Skin of body (tissue), 2 donors: ENCODE results near the gene STXBP6. TPM values are rescaled to one million over a fixed set of nuclear protein-coding genes. Genes with fewer than 3 reads are reported as not detected.
A peak's percentile ranks its signal among the peaks of the same experiment; 100 is the strongest.

Experiments used
- DNase-seq: peaks from one replicate; lab custom pipeline; 2025; lab: John Stamatoyannopoulos, UW
- total RNA-seq: library from RNA; depleted of rRNA; stranded (reverse); fragments of >200 nt; gene quantifications from one replicate; pipeline ENCODE4 v1.2.3, GENCODE V29; 2014

STXBP6 gene
- total RNA-seq, 1 donor from 2014 or later: 7.6 TPM

DNA sequence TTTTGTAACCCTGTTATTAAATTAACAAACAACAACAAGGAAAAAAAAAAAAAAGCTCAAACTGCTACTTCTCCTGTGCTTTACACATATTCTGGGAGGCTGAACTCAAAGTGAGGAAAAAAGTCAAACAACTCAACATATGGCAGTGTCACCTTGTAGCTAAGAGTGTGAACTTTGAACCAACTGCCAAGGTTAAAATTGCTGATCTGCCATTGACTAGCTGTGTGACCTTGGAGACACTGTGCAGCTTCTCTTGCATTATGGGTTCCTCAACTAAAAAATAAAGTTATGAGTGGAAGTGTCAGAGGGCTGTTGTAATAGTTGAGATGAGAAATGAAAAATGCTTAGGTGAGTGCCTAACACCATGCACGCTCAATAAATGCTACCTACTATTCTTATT is 34.2 kb downstream of the STXBP6 start:
- DNase-seq: no peak

DNA sequence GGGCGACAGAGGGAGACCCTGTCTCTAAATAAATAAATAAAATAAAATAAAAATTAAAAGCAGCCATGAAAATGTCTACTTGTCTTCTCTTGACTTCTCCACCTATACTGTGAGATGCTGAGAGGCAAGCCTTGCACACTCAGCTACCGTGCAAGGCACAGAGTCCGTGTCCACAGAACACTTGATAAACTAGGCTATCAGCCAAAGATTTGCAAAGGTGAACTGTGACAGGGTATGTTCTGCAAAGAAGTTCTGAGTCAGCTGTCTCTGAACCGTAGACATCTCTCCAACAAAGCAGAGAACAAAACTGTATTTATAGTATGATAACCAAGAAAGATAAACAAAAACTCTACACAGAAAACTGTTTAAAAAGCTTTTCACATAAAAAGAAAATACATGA is 35.5 kb downstream of the STXBP6 start:
- no peak for DNase-seq

DNA sequence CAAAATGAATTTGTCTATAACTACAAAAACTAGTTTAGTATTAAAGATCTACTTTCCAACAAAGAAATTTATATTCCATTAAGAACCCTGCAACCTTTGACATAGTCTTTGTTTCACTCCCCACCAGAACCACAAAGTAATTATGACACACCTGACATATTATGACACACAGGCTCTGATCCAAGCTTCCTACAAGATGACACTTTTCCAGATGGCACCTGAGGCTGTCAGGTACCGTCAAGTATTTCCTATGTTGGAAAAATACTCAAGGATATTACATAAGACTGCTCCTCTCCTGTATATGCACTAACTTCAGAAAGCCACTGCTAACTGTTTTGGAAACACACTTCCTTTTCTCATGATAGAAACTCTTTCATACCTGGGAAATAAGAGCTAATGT is 38.9 kb downstream of the STXBP6 start:
- no peak for DNase-seq

DNA sequence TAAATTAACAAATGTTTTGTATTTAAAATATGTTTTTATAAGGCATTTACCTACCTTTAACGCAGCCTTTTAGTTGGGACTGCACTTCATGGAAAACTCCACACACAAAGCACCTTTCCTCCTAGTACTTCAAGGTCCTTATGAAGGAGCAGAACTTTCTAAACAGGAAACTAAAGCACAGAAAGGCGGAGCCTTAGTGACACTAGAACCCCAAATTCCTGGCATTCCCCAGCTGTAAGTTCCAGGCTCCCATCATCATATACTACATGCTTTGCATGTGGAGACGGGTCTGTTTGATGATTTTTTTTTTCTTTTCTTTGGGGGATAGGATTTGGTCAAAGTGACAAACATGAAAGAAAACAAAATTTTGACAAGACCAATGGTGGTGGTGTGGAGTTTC is 39.5 kb downstream of the STXBP6 start:
- no peak for DNase-seq

DNA sequence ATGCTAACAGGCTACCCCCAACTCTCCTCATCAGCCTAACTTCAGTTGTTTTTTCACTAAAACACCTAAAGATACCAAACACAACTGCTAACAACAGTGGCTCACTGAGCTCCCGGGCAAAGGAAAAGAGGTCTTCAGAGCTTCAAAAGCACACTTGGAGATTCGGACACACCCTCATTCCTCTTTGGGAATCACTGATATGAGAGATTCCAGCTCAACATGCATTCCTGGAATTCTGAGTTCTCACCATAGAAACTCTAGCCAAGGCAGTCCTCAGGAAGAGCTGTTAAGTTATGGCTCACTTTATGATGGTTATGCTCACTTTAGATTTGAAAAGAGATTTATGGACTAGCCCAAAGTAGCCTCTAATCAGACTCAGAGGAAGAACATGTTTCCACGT is 40.1 kb downstream of the STXBP6 start:
- DNase-seq: peak; percentile 12

DNA sequence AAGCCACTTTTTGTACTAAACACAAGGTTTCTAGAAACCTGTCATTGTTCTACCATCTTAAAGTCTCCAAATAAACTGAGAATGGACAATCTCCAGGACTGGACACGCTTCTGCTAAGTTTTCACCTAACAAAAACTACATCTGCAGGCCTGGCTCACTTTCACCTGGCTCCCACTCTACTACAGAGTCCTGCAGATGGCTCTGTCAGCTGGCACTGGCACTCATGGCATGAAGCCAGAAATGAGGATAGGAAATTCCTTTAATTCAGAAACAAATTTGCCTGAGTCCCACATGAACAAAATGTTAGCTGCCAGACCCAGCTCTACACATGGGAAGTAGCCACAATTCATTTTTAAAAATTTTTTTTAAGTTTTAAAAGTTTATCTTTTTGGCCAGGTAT is 42.1 kb downstream of the STXBP6 start:
- DNase-seq: no peak

DNA sequence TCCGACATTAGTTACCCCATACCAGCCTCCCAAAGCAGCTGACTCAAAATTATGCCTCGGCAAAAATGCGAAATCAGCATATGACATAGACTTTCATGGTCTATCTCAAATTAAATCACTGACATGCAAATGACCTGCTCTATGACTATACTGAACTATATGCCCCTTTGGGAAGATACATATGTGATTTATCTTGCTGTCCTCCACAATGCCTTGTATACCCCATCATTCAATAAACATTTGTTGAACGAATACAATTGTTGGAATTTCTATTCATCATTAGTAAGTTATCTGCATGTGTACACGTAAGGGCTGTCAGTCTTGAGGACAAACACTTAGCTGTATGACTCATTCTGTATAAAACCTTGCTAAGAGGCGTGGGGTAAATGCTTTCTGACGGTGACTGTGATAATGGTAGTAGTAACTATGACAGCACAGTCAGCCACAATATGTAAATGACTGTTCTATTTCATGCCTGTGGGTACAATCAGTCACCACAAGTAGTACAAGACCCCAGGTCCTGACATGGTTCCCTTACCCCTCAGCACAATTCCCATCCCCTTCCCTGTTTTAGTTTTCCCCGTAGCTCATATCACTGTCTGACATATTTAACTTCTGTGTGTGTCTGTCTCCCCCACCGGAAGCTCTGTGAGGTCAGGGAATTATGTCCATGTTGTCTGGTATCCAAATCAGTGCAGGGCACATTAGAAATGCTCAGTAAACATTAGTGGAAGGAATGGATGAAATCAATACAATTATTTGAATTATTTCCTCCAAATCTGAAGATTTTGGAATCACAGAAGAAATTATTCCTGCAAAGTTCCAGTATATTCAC is 42.8 kb downstream of the STXBP6 start:
- no peak for DNase-seq

DNA sequence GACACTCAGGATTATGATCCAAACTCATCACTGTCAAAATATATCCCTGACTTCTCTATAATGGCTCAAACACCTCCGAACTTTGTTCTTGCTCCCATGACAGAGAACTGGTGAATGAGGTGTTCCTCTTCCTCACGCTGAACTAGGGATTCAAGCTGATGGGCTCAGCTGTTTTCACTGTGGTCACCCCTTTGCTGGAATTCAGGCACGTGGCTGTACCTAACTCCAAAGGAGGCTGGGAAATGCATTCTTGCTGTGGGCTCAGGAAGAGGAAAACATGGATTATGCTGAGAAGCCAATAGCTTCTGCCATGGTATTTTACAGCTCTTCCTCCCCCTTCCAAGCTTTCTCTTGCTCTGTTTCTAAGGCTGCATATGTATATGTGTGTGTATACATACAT is 43.9 kb downstream of the STXBP6 start:
- no peak for DNase-seq

DNA sequence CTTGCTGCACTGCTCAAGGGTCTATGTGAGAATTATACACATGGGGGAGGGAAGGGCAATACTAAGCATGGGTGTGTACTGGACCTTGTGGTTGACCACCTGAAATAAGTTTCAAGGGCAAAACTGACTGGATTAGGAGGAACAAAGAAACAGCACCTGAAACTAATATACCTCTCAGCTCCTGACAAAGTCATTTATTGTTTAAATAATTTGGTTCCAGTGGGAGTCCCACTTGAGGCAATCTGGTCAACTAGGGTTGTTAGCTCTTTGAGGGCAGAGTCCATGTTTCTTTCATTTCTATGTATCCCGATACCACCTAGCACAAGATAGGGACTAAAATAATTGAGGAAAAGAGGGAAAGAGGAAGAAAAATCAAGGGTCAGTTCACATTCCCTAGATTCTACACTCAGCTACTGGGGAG is 45.5 kb downstream of the STXBP6 start:
- no peak for DNase-seq

DNA sequence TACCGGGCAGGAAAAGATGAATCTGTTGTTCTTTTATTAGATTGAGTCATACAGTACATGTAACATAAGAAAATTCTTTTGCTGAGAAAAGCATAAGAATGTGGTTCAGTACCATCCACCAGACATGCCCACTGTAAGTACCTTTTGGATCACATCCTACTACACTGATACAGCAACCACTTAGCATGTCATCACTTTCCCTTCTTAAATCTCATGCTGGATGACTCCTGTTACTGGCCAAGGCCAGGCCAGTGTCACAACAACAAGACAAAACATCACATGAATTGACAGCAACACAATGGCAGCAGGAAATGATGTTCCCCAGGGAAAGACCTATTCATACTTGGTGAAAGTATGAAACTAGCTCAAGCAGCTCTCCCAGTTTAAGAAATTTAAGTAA is 46.4 kb downstream of the STXBP6 start:
- DNase-seq: no peak

DNA sequence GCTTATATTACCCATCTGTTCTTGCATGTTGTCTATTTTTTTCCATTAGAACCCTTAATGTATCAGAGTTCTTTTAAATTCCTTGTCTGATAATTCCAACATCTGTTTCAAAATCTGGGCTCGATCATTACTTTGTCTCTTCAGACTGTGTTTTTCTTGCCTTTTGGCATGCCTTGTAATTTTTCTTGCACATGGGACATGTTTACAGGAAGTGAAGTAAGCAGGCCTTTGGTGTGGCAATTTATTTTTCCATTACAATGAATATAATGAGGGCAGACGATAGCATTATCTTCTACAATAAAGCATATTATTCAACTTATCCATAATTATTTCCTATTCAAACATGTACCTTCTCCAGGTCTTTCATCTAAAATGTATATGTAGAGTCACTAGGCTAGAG is 48.3 kb downstream of the STXBP6 start:
- peak; percentile 97 for DNase-seq

DNA sequence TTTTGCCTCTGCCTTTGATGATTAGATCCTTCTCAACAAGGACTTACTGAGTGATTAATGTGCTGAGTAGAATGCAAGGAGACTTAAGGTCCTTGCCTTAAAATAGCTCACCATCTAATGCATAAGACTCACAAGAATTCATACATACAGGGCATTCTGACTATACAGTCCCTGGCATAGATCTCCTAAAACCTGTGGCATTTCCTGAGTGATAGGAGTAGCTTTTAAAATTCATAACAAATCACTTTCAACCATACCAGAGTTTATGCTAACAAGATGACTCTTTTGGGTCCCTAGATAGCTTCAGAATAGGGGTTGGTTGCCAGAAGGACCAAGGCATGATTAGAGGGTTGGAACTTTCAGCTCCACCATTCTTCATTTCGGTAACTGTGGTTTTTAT is 48.8 kb downstream of the STXBP6 start:
- no peak for DNase-seq

DNA sequence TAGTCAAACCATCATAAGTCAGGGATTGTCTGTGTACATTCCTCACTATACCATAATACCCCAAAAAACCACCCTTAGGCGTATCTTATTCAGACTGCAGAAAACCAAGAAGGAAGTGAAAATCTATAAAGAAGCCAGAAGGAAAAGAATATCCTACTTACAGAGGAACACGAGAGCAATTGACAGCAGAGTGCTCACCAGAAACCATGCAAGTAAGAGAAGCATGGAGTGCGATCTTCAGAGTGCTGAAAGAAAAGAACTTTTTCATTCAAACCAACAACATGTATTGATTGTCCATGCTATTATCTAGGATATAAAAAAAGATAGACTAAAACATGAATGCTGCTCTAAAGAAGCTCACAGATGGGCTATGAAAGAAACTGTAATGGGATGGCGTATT is 50.8 kb downstream of the STXBP6 start:
- no peak for DNase-seq

DNA sequence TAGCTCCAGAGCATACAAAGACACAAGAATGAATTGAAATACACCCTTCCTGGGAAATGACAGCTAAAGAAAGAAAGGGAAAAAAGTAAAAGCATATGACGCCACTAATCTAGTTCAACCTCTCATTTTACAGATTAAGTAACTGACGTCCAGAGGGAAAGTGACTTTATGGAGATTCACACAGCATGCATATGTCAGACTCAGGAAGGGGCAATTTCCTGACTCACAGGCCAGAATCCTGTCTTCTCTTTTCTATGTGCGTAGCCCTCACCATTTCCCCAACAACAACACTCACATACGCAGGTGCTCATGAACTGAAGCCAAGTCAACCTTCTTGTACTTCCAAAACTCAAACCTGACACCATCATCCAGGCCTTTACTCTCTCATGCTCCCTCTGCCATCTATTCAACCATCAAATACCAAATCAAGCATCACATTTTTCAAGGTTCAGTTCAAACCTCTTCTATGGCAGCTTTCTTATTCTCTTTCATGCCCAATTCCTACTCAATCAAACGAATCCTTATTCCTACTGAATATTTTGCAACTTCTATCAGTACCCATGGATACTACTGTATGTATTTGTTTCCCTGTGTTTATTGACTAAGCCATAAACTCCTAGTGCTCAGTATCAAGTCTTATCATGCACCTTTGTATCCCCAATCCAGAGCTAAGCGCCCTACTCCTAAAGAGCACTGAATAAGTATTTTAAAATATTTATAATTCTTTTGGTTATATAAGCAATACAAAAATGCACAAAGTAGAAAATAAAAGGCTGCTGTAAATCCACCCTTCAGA is 52.8 kb downstream of the STXBP6 start:
- no peak for DNase-seq

DNA sequence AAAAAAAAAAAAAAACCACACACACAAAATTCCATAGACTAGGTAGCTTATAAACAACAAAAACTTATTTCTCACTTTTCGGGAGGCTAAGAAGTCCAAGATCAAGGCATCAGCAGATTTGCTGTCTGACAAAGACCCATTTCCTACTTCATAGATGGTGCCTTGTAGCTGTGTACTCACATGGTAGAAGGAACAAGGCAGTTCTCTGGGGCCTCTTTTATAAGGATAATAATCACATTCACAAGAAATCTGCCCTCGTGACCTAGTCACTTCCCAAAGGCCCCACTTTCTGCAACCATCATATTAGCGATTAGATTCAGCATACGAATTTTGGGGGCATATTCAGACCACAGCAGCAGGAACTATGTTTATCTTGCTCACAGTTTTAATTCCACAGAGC is 54.9 kb downstream of the STXBP6 start:
- no peak for DNase-seq

DNA sequence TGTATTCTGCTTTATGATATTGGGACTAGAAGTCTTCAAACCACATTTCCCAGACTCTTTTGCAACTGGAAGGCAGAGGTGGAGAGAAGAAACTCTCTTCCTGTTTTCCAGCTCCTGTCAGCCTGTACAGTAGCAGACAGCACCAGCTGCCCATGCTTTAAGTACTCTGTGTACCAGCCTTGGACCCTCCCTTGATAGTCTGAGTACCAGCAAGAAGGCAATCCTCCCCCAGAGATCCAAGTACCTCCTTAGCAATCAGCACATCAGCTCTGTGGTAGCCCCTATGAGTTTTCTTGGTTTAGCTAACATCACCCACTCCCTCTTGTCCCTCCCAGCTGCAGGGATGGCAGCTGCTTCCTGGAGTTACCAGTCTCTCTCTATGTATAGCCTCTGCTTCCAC is 56.3 kb downstream of the STXBP6 start:
- DNase-seq: no peak

DNA sequence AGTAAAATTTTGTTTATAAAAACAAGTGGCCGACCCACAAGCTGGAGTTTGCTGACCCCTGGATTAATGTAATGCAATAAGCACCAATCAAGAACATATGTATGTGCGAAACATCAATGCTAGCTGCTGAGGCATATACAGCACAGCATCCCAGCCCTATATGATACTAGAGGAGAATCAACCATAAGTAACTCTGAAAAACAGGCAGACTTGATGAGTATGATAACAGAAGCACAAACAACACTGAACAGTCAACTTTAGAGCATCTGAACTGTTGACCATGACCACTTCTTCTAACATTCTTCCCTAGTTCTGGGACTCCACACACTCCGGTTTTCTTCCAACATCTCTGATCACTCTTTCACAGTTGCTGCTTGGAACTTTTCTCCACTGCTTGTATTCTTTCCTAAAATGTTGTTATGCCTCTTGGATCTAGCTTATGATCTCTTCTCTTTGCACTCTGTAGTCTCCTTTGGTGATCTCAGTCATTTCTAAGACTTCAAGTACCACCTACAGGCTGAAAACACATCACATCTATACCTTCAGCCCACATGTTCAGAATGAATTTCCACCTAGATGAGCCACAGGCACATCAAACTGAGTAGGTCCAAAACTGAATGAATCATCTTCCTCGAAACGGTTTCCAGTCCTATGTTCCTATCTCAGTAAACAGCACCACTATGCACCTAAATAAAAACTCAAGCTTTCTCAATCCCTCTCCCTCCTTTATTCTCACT is 57.2 kb downstream of the STXBP6 start:
- no peak for DNase-seq

DNA sequence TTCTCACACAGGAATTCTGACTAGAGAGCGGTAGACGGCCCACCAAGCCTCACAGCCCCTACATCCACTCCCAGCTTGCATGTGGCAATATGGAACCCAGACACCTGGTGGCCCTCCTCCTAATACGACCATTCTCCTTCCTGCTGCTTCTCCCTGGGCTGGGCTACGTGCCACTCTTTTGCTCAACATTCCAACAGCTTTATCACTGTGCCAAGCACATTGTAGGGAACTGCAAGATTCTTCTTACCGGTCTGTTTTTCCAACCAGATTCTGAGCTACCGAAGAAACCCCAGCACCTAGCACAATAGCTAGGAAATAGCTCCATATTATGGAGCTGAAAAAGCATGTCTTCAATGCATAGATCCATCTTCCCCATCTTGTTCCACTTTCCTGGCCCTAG is 58.1 kb downstream of the STXBP6 start:
- no peak for DNase-seq

DNA sequence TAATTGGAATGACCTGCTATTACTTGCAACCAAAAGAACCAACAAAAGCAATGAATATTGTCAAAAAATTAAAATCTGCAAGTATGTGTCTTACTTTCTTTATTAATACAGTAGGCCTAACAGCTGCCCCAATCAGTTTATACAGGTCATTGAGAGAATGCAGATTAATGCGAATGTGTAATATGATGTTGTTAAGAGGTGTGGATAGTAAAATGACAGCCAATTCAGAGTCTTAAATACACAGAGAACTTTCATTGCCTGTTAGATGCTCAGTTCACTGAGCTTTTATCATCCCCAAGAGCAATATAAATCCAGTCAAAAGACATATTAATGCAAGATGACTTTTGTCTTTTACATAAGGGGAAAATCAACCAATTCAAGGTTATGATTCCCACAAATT is 58.7 kb downstream of the STXBP6 start:
- DNase-seq: no peak

DNA sequence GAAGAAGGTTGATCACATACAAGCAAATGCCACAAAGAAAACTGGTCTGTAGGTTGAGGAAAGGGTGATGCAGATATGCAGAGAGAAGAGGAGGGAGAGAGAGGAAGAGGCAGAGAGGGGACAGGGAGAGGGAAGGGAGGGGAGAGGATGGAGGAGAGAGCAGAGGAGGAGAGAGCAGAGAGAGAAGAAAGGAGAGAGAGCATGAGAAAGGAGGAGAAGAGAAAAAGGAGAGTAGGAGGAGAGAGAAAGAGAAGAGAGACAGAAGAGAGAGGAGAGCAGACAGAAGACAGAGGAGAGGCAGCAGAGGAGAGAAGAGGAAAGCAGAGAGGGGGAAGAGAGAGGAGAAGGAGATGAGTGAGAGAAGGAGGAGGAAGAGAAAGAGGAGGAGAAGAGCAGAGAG is 59.2 kb downstream of the STXBP6 start:
- DNase-seq: no peak

DNA sequence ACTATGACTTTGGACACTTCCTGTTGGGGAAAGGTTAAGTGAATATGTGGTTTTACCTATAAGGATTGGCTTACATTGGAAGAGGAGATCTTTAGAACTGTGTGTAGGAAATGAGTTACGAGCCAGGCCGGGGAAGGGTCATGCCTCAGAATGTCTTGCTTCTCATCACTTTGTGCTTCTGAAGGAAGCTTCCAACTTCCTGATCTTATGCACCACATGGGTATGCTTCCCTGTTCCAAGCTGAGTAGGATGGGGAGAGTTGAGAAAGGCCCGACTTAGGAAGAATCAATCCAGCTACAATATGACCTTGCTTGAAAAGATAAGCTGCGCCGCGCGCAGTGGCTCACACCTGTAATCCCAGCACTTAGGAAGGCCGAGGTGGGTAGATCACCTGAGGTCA is 59.9 kb downstream of the STXBP6 start:
- no peak for DNase-seq

DNA sequence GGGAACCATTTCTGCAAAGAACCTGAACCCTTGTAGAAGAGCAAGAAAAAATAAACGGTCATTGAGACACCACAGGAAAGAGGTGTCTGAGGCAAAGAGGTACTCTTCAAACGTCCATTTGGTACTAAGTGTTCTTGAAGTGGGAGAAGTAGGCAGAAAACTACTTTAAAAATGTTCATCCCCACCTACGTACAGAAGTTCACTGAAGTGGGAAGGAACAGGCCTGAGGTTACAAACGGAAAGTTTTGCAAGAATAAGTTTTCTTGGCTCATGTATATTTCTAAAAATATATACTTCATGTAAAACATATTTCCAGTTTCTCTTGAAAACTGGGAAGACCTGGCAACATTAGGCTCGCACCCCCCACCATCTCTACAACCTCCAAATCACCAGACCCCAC is 61.2 kb downstream of the STXBP6 start:
- DNase-seq: no peak
